CD4-positive, alpha-beta memory T cell (primary cell): ENCODE measurements around the gene PAEP. TPM values are rescaled to one million over a fixed set of nuclear protein-coding genes. Genes with fewer than 3 reads are reported as not detected.
"Not testable (repeated sequence)": the region's sequence is repeated elsewhere in the genome, so short reads cannot be mapped to it uniquely, and the experiment has no call there.

Experiments used
- CTCF ChIA-PET: fragments of 350-600 bp; sonication (Branson Sonifier 250); formaldehyde crosslinking; loops from one replicate; lab custom pipeline; 2021; ENCODE audit warnings: inconsistent platforms; ENCODE audit not compliant: partially characterized antibody; lab: Charles Lee
- POLR2A ChIA-PET: fragments of 350-600 bp; sonication (Branson Sonifier 250); formaldehyde crosslinking; loops from one replicate; lab custom pipeline; 2021; ENCODE audit not compliant: partially characterized antibody; lab: Charles Lee
- DNase-seq, 5 donors: peaks; one replicate each; pipeline versions ENCODE4 v3.0.0 to v3.0.0-alpha.2; 2020 to 2022; ENCODE audit warnings: mixed read lengths in 1 of 5
- H3K27ac ChIP-seq: one replicate; pipeline ENCODE4 v1.7.0; 2013; ENCODE audit warnings: low read depth, low read length
- H3K27me3 ChIP-seq: 2 replicates; pipeline ENCODE4 v1.7.0; 2013; ENCODE audit warnings: mild to moderate bottlenecking, low read length, moderate library complexity; ENCODE audit not compliant: insufficient read depth
- H3K36me3 ChIP-seq: 2 replicates; pipeline ENCODE4 v1.7.0; 2013; ENCODE audit warnings: mild to moderate bottlenecking, low read length, moderate library complexity; ENCODE audit not compliant: insufficient read depth
- H3K4me1 ChIP-seq: 2 replicates; pipeline ENCODE4 v1.7.0; 2013; ENCODE audit warnings: mild to moderate bottlenecking, low read length, moderate library complexity; ENCODE audit not compliant: insufficient read depth
- H3K4me3 ChIP-seq, 2 donors: one replicate each; pipeline ENCODE4 v1.7.0; 2013; ENCODE audit warnings: low read length in 2 of 2, mild to moderate bottlenecking in 1 of 2
- H3K9me3 ChIP-seq, 2 donors: one replicate each; pipeline ENCODE4 v1.7.0; 2013; ENCODE audit warnings: low read length in 2 of 2, control low read depth in 1 of 2; ENCODE audit not compliant: control insufficient read depth in 1 of 2
- H3K27ac Mint-ChIP-seq, 7 donors: one replicate each; pipeline ENCODE4 v1.8.0; 2020 to 2021; ENCODE audit warnings: mixed read lengths in 7 of 7, mild to moderate bottlenecking in 6 of 7, inconsistent platforms in 3 of 7, moderate library complexity in 3 of 7
- H3K27me3 Mint-ChIP-seq, 2 donors: one replicate each; pipeline ENCODE4 v1.8.0; 2020 to 2021; ENCODE audit warnings: mixed read lengths in 2 of 2
- H3K36me3 Mint-ChIP-seq, 2 donors: one replicate each; pipeline ENCODE4 v1.8.0; 2020 to 2021; ENCODE audit warnings: mixed read lengths in 2 of 2, inconsistent platforms in 1 of 2, mild to moderate bottlenecking in 1 of 2
- H3K4me1 Mint-ChIP-seq, 4 donors: one replicate each; pipeline ENCODE4 v1.8.0; 2020 to 2021; ENCODE audit warnings: mixed read lengths in 4 of 4, mild to moderate bottlenecking in 1 of 4
- H3K4me3 Mint-ChIP-seq, 8 donors: one replicate each; pipeline ENCODE4 v1.8.0; 2020 to 2021; ENCODE audit warnings: mixed read lengths in 8 of 8, mild to moderate bottlenecking in 7 of 8, moderate library complexity in 6 of 8, inconsistent platforms in 3 of 8
- H3K9me3 Mint-ChIP-seq, 8 donors: one replicate each; pipeline ENCODE4 v1.8.0; 2020 to 2021; ENCODE audit warnings: mixed read lengths in 8 of 8, mild to moderate bottlenecking in 5 of 8, inconsistent platforms in 3 of 8, moderate library complexity in 1 of 8
- intact Hi-C: fragments of 100-400 bp; cut with micrococcal nuclease; formaldehyde crosslinking; loops from one replicate; pipeline ENCODE4 v1.15.1; 2023
- polyA plus RNA-seq, 2 donors: library from polyadenylated mRNA; unstranded; fragments of 300-500 nt; fragmentation: Illumina TruSeq; gene quantifications; one replicate each; pipeline ENCODE4 v1.2.3, GENCODE V29; 2021
- total RNA-seq, 2 experiments: library from RNA; stranded (reverse); gene quantifications; one replicate each; pipeline ENCODE4 v1.2.3, GENCODE V29; 2021

PAEP gene
- total and polyA plus RNA-seq, 4 experiments from 2014 or later: not detected

DNA sequence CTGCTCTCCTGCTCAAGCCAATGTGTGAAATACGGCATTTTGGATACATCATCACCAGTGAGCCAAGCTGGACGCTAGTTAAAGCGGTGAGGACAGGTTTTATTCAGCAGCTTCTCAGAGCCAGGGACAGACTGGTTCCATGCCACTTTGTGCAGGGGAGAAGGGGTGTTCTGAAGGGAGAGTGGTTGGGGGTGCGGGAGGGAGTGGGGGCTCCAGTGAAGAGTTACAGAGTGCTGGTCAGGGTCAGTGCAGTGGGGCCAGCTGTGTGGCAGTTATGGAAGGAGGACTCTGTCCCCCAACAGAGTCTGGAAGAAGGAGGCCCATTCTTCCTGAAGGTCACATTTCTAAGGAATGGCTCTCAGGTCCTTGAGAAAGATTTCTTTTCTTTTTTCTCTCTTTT is 26.7 kb upstream of the PAEP start:
- intact Hi-C loops, CTCF ChIA-PET, H3K4me1 ChIP-seq, H3K27ac Mint-ChIP-seq, H3K27ac ChIP-seq, POLR2A ChIA-PET, H3K9me3 Mint-ChIP-seq, H3K36me3 Mint-ChIP-seq, H3K4me3 Mint-ChIP-seq, H3K36me3 ChIP-seq, H3K9me3 ChIP-seq, H3K27me3 ChIP-seq, H3K4me3 ChIP-seq, H3K4me1 Mint-ChIP-seq, DNase-seq: not testable (repeated sequence)
- peaks cover 24 to 42% of the 10 kb centered on the region in 2 donors for H3K27me3 Mint-ChIP-seq

DNA sequence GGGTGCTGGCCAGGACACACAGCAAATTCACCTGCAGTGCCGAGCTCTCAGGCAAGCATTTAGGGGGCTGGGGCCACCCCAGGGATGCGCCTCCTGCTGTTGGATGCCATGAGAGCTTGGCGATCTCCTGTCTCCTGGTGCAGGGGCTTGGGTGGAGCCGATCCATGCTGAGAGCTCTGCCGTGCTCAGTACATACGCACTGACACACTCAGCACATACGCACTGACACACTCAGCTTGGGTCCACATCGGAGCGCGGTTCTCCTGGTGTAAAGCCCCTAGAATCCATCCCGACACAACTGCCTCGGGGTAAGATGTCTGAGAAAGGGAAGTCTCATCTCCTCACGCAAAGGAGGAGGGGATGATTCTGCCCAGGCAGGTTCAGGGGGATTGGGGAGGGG is 25.9 kb upstream of the PAEP start:
- H3K4me3 ChIP-seq, H3K27ac Mint-ChIP-seq, H3K36me3 ChIP-seq, H3K9me3 ChIP-seq, H3K9me3 Mint-ChIP-seq, H3K4me1 Mint-ChIP-seq, H3K4me1 ChIP-seq, H3K4me3 Mint-ChIP-seq, H3K27ac ChIP-seq, POLR2A ChIA-PET, intact Hi-C loops, CTCF ChIA-PET, DNase-seq, H3K27me3 ChIP-seq, H3K36me3 Mint-ChIP-seq: not testable (repeated sequence)
- H3K27me3 Mint-ChIP-seq: peaks cover 22 to 44% of the 10 kb centered on the region in 2 donors

DNA sequence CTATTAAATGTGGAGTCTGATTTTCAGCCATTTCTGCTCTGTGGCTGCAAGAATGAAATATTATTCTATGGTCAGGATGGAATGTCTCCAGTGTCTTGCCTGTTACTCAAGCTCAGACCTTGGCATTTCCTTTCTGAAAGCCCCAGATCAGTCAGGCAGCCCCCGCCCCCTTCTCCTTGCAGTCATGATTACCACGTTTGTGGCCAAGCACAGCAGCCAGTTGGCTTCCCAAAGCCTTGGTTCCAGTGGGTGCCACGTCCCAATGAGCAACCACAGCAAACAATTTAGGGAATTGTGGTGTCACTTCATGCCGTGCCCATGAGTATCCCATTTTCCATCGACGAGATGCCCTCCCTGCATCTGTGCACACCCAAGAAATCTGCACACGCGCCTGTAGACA is 25.3 kb upstream of the PAEP start:
- Mint-ChIP-seq H3K27me3 (peaks cover 22 to 39% of the 10 kb centered on the region in 2 donors), H3K27ac (no peak overlapping the region), H3K36me3 (no peaks in the 10 kb centered on the region), H3K9me3 (no peaks in the 10 kb centered on the region), H3K4me1 (no peaks in the 10 kb centered on the region), H3K4me3 (no peak overlapping the region)
- Histone ChIP-seq H3K27ac (no peak overlapping the region), H3K4me1 (no peaks in the 10 kb centered on the region), H3K9me3 (no peaks in the 10 kb centered on the region), H3K27me3 (no peaks in the 10 kb centered on the region), H3K36me3 (no peaks in the 10 kb centered on the region), H3K4me3 (no peak overlapping the region)
- DNase-seq: no peak
- POLR2A ChIA-PET: no interaction called here
- CTCF ChIA-PET: no interaction called here
- intact Hi-C loops: no loop called here

DNA sequence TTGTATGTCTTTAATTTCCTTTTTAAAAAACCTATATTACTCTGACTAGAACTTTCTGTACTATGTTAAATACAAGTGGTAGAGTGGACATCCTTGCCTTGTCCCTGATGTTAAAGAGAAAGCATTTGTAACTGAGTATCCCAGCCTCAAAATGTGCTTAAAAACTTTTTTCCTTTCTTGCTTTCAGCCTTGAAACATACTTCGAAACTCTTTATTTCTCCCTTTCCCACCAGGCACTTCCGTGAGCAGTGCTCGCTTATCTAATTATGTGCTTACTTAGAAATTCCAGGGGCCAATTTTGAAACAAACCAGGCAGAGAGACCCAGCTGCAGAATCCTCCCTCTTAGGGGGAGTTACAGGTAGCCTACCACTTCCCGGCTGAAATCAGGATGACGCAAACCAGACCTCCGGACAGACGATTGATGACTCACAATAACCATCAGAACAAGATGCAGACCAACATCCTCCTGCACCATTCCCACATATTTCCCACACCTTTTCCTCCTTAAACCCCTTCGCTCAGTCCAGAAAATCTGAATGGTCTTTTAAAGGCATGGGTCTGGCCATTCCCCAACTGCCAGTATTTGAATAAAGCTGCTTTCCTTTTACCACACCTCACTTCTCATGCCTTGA is 18.2 kb upstream of the PAEP start:
- not testable (repeated sequence) for H3K27ac ChIP-seq, H3K4me1 ChIP-seq

DNA sequence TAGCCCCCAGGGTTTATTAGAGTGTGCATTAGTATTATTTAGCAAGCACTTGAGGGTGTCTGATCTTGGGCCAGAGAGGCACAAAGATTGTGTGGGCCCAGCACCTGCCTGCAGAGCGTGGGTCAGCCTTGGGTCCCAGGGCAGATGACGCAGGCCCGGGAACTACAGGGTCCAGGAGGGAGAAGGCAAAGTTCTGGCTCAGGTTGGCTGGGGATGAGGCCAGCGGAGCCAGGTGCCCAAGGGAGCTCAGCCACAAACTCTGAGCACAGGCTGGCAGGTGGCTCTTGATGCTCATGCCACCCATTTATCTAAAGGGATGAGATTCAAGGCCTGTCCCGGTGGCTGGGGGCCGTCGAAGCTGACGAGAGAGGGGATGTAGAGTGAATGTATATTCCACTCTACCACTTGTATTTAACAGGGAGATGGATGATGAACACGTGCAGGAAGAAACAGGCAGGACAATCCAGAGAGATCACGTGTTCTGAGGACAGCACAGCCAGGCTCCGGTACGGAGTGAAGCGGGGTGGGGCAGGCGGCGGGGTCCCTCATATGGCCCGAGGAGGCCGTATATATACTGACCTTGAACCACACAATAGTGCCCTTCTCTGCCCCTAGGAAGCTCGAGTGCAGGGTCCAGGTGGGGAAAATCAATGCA is 16.4 kb upstream of the PAEP start:
- Mint-ChIP-seq H3K27ac (no peak overlapping the region), H3K9me3 (peaks cover 0 to 1% (median 0%) of the 10 kb centered on the region in 8 donors), H3K27me3 (peaks cover 5 to 10% of the 10 kb centered on the region in 2 donors), H3K4me1 (no peaks in the 10 kb centered on the region), H3K36me3 (no peaks in the 10 kb centered on the region), H3K4me3 (no peak overlapping the region)
- intact Hi-C loops: no loop called here
- Histone ChIP-seq H3K9me3 (no peaks in the 10 kb centered on the region), H3K4me1 (no peaks in the 10 kb centered on the region), H3K36me3 (no peaks in the 10 kb centered on the region), H3K27ac (no peak overlapping the region), H3K27me3 (no peaks in the 10 kb centered on the region), H3K4me3 (no peak overlapping the region)
- CTCF ChIA-PET: no interaction called here
- DNase-seq: no peak
- POLR2A ChIA-PET: no interaction called here

More for the DNA sequence above, 18.2 kb upstream of the PAEP start:
- H3K36me3 Mint-ChIP-seq, H3K27me3 ChIP-seq, H3K4me3 ChIP-seq, DNase-seq, H3K36me3 ChIP-seq, H3K4me1 Mint-ChIP-seq, H3K4me3 Mint-ChIP-seq, CTCF ChIA-PET, H3K9me3 Mint-ChIP-seq, intact Hi-C loops, POLR2A ChIA-PET, H3K9me3 ChIP-seq: not testable (repeated sequence)
- Mint-ChIP-seq H3K27me3 (peaks cover 6 to 19% of the 10 kb centered on the region in 2 donors), H3K27ac (peak overlapping the region in 1 of 7 donors; percentile 17)

DNA sequence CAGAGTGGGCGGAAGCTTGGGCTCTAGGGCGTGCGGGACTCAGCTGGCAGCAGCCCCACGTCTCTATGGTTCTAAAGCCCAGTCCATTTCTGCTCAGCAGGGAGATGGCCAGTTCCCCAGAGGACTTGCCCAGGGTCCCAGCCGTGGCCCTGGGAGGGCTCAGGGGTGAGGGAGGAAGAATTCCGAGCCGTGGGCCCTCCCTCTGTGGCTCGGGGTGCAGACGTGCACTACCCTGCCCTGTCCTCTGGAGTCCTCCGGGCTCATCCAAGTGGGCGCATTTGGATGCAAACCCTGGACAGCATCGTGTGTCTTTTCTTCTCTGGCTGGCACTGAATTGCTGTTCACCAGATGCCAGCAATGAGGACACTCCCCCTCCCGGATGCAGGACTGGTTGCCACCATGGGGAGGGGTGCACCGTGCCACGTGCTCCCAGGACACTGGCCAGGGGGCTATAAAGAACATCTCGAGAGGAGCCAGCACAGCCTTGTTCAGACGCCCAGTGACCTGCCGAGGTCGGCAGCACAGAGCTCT is 15.8 kb upstream of the PAEP start, which contains the start of gene OBP2A:
OBP2A (plus strand) TSS at position 481 of the 531 bp plus-strand sequence. CDS start 55 bp downstream, outside the sequence.
- H3K4me3 ChIP-seq, H3K4me1 ChIP-seq, CTCF ChIA-PET, H3K27me3 ChIP-seq, H3K27ac ChIP-seq, H3K27me3 Mint-ChIP-seq, POLR2A ChIA-PET, intact Hi-C loops, H3K36me3 Mint-ChIP-seq, H3K9me3 Mint-ChIP-seq, H3K4me3 Mint-ChIP-seq, H3K4me1 Mint-ChIP-seq, H3K36me3 ChIP-seq, H3K27ac Mint-ChIP-seq, H3K9me3 ChIP-seq, DNase-seq: not testable (repeated sequence)

DNA sequence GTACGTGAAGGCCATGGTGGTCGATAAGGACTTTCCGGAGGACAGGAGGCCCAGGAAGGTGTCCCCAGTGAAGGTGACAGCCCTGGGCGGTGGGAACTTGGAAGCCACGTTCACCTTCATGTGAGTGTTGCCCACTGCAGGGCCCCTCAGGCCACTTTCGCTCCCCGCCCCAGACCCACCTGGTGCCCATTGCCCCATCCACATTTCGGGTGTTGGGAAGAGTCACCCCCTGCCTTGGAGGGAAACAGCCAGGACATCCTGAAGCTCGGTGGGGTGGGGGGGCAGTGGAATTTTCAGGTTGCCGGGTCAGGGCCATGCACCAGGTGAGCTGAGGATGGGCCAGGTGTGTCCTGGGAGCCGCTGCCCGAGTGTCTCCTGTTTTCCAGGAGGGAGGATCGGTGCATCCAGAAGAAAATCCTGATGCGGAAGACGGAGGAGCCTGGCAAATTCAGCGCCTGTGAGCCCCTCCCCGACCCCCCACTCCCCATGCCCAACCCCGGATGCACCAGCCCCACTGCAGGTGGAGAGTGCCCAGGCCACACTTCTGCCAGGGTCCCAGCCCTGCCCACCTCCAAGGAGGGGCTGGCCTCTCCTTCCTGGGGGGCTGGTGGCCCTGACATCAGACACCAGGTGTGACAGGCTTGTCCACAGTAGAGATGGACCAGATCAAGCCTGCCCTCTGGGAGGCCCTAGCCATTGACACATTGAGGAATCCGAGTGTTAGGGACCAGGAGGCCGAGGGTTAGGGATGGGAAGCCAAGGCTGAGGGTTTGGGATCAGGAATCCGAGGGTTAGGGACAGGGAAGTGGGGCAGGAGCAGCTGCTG is 14.6 kb upstream of the PAEP start:
- H3K9me3 Mint-ChIP-seq, CTCF ChIA-PET, H3K27me3 Mint-ChIP-seq: not testable (repeated sequence)

More for the DNA sequence above, 14.6 kb upstream of the PAEP start:
- H3K4me1 ChIP-seq, H3K4me3 ChIP-seq, H3K27me3 ChIP-seq, H3K4me3 Mint-ChIP-seq, H3K36me3 Mint-ChIP-seq, intact Hi-C loops, H3K27ac ChIP-seq, H3K9me3 ChIP-seq, H3K36me3 ChIP-seq, H3K27ac Mint-ChIP-seq, POLR2A ChIA-PET, DNase-seq, H3K4me1 Mint-ChIP-seq: not testable (repeated sequence)
